SK-N-MC (cell line): ENCODE results near the gene CACNA1B.
"Not testable (repeated sequence)": the region's sequence is repeated elsewhere in the genome, so short reads cannot be mapped to it uniquely, and the experiment has no call there.

Experiments
- EZH2 ChIP-seq: fragments of 200-600 bp; sonication (generic); IDR thresholded peaks from one replicate; pipeline ENCODE4 v1.6.1; 2017; ENCODE audit warnings: antibody characterized with exemption
- POLR2AphosphoS5 ChIP-seq: IDR thresholded peaks from 2 replicates; pipeline ENCODE4 v1.6.1; 2012; ENCODE audit warnings: mild to moderate bottlenecking, low read depth, low read length, borderline replicate concordance

GRCh38 chr9:138143491-138143890, 265.9 kb downstream of the CACNA1B start:
- TF ChIP-seq EZH2, POLR2AphosphoS5: not testable (repeated sequence)
